Dedifferentiated amniotic fluid mesenchymal stem cell (primary cell): Measurements from ENCODE around the gene SZRD1.

ENCODE experiments used
- DNase-seq: peaks from one replicate; pipeline ENCODE4 v3.0.0-alpha.2; 2016; ENCODE audit errors: extremely low spot score

SZRD1 gene

DNA sequence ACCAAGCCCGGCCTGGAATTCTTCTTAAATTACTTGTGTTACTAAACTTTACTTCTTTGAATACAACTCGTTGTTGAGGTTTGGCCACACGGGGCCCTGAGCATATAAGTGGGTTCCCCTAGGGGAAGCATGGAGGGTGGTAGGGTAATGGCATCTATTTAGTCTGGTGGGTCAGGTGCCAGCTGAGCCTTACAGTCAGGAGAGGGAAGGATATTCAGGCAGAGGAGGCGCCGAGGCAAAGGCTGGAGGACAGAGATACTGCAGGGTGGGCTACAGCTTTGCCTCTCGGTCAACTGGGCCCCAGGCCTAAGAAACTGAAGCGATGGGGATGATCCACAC, 73.1 kb downstream of the SZRD1 start:
- DNase-seq, result no peak

DNA sequence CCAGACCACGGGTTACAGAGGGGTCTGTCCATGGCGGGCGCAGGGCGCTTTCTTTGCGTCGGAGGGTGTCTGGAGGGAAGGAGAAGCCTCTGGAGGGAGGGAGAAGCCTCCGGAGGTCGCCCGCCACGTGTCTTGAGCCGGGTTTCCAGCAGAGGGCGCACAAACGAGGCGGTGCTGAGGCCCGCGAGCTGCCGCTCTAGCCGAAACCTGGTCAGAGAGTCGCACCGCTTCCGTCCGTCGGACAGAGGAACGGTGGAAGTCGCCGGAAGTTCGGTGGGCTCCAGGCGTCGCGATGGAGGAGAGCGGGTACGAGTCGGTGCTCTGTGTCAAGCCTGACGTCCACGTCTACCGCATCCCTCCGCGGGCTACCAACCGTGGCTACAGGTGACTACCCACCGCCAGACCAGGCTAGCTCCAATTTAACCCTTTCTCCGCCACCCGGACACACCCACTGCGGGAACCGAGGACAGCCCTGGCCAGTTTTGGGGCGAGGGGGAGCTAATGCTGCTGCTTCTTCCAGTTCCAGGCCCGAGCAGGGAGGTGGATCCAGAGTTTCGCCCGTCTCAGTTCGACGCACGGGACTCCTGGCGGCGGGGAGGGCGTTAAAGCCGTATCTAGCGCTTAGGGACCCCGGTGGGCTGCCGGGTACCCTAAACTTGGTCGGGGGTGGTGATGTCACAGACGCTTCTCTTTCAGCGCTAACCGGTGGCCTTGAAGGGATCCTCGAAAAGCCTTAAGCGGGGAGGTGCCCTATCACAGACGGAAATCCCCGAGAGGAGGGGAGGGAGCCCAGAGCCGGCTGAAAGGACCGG, 73.6 kb downstream of the SZRD1 start, which contains the start of gene NECAP2:
NECAP2 (plus strand) TSS at position 255 of the 812 bp plus-strand sequence; CDS start at position 293, 38 bp downstream.
- DNase-seq, result peak; percentile 93

DNA sequence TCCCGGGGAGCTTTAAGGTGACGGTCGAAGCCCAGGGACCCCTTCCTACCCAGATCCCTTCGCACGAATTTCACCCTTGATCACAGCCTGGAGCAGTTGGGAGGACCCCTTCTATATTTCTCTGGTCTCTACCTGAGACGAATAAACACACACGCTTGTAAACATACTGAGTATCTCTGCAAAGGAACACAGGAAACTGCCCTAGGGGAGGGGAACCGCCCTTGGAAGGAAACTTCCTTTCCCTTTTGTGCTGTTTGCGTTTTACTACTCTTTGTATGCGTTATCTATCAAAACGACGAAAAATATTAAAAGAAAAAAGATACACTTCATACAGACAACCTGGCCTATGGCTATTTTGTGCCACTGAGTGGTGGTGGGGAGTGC, 74.2 kb downstream of the SZRD1 start:
- no peak for DNase-seq

DNA sequence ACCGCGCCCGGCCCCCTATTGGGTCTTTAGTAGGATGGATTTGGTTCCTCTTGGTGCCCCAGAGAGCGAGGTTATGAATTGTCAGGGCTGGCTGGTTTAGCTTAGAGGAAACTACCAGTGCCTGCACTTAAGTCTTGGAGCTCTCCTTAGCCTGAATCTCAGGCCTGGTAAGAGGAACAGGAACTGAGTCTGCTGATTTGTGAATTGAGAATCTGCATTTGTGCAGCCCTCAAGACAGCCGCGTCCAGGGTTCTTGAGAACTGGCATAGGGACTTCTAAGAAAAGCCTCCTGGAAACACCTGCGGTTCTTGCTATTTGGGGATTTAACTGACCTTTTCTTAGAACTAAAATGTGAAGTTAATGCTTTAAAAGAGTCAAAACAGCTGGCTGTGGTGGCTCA, 75.2 kb downstream of the SZRD1 start:
- DNase-seq, result no peak

DNA sequence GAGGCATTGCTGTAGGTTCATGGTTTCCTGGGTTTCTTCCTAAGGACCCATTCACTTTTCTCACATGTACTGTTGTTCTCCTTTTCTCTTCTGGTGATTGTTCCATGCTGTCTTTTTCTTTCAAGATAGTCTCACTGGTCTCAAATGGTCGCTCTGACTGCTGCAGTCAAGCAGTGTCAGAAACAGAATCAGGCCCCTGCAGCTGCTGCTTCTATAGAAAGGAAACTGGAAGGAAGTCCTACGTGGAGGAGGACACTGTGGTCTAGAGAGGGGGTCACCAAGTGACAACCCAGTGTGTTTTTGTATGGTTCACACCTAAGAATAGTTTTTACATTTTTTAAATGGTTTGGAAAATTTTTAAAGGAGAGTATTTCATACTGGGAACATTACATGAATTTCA, 75.9 kb downstream of the SZRD1 start:
- no peak for DNase-seq

DNA sequence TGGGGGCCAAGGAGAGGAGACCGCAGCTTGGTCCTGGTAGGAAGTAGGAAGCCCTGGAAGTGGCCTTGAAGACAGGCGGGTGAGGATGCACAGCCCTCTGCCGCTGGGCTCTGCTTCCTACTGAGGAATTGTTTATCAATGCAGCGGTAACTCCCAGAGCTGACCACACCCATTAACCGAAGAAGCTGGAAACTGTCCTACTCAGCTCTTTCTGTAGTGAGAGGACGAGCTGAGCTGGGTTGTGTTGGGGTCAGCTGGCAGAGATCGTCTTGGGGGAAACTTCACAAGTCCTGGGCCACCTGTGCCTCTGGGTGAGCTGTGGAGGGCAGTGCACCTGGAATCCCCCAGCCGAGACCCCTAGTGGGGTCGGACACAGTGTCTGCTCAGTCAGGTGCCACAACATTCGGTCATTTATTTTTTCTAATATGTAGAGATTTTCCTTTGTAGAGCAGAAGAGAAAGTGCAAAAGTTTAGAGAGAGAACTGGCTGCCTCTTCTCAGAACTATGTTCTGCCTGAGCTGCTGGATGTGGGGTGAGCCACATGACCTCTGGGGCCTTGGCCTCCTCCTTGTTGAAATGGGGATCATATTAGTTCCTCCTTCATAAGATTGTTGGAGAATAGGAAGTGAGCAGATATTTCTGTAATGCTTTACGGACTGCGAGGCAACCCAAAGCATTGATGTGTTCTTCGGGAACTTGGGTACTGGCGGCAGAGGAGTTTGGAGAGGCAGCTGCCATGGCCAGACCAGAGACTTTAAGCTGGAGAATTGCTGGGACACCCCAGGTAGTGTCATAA, 77.1 kb downstream of the SZRD1 start:
- DNase-seq, result no peak

DNA sequence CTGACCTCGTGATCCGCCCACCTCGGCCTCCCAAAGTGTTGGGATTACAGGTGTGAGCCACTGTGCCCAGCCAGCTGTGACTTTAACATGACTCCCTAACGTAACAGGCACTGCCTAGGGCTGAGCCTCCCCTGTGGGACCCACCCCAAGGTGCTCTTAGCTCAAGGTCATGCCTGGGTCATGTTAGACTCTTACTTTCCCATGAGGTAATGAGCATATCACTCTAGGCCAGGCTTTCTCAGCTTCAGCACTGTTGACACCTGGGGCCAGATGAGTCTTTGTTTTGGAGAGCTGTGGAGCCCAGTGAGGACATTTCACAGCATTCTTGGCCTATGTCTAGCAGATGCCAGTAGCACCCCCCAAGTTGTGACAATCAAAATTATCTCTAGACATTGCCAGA, 78.0 kb downstream of the SZRD1 start:
- no peak for DNase-seq

DNA sequence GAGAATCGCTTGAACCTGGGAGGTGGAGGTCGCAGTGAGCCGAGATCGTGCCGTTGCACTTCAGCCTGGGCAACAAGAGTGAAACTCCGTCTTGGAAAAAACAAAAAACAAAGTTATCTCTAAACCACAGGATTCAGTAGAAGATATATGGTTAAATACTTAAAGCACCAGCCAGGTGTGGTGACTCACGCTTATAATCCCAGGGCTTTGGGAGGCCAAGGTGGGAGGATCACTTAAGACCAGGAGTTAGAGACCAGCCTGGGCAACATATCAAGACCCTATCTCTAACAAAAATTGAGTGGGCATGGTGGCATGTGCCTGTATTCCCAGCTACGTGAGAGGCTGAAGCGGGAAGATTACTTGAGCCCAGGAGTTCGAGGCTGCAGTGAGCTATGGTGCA, 79.1 kb downstream of the SZRD1 start:
- DNase-seq, result no peak

DNA sequence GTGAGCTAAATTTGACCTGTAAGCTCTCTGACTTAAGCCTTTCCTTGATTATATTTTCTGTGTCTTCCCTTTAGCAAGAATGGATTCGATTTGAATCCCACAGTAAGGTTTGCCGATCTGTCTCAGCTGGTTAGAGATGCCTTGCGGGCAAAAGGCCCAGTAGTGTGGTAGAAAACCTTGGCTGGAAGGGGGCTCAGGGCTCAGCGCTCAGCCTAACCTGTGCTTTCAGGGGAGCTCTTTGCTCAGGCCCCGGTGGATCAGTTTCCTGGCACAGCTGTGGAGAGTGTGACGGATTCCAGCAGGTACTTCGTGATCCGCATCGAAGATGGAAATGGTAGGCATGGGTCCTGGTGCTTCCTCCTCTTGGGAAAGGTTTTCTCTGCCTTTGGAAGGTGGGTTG, 80.6 kb downstream of the SZRD1 start:
- DNase-seq, result no peak
